Right renal pelvis (tissue), 4 donors: ENCODE measurements around the gene CIZ1. TPM values are rescaled to one million over a fixed set of nuclear protein-coding genes. Genes with fewer than 3 reads are reported as not detected.
"Not testable (repeated sequence)": the region's sequence is repeated elsewhere in the genome, so short reads cannot be mapped to it uniquely, and the experiment has no call there.

ENCODE experiments used
- DNase-seq, 4 donors: peaks; one replicate each; pipeline ENCODE4 v3.0.0-alpha.2; 2013; ENCODE audit warnings: low read depth in 4 of 4, low spot score in 3 of 4, missing footprints in 1 of 4
- polyA plus RNA-seq, 4 donors: library from polyadenylated mRNA; unstranded; fragments of 120-200 nt; gene quantifications; one replicate each; pipeline ENCODE4 v1.2.1, GENCODE V29; 2013; ENCODE audit not compliant: insufficient read length in 4 of 4

CIZ1 gene
- polyA plus RNA-seq, 4 donors, result 112 to 126 (median 114) TPM

DNA sequence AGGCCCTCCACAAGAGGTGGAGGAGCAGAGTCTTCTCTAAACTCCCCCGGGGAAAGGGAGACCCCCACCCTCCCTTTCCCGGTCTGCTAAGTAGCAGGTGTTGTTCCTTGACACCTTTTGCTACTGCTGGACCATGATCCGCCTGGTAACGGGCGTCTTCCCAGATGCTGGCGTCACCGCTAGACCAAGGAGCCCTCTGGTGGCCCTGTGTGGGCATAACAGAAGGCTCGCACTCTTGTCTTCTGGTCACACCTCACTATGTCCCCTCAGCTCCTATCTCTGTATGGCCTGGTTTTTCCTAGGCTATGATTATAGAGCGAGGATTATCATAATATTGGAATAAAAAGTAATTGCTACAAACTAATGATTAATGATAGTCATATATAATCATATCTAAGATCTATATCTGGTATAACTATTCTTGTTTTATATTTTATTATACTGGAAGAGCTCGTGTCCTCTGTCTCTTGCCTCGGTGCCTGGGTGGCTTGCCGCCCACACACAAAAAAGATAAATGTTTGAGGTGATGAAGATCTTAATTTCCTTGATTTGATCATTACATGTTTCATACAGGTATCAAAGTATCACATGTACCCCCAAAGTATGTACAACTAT lies 61.3 kb downstream of the CIZ1 start:
- not testable (repeated sequence) for DNase-seq

DNA sequence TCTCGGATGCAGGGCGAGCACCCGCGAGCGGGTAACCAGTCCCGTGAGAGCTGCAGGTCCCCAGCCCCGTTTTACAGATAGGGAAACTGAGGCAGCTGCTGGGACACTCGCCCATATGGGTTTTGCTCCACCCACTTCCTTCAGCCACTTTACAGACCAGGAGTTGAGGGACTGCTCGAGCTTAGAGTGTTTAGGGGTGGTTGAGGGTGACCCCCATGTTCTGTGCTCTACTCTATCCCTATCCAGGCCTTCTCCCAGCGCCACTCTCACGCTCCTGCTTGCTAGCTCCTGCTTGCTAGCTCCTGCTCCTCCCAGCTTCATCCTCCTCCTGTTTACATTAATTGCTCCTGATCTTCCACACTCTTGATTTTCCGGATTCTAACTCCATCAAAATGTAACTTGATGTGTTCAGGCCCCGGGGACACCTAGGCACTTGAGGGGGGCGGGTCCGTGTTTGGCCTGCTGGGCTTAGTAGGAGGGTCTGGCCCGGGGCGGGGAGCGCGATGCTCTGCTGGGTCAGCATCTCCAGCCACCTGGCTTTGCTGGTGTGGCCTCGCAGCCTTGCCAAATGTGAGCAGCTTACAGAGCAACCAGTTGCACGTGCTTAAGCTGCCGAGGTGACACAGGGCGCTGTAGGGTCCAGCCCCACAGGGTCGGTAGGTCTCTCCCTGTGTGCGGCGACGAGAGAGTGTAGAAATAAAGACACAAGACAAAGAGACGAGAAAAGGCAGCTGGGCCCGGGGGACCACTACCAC lies 62.4 kb downstream of the CIZ1 start:
- no peak for DNase-seq

DNA sequence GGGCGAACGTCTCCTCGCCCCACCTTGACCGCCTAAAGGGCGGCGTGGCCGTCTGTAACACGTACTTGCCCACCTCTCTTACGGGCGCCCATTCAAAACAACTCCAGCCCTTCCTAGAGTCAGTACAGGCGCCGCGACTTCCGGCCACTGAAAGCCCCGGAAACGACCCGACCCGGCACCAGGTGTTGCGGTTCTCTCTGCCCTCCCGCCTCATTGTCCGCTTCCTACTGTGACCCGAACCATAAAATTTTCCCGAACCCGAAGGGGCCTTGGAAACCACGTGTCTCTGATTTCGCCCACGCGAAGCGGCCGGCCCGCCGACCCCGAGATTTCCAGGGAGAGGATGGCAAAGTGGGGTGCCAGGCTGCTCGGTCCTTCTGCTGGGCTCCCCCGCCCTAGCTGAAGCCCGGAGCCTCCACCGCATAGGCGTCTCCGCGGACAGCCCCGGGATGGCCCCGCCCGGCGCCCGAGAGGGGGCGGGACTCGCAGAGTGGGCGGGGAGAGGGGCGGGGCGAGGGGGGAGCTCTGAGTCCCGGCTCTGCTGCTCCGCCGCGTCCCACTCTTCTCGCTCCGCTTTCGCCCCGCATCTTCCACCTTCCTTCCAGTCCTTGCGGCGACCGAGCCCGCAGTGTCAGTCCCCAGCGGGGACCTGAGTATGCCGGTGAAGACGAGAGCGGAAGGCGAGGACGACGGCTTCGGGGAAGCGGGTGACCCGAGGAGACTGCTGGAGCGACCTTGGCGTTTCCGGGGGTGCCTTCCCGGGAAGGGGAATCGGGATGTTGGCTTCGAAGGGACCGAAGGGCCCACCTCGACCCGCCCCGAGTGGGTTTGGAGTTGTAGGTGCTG lies 63.2 kb downstream of the CIZ1 start:
- DNase-seq, result peak; percentile 81 to 90 (median 88)

DNA sequence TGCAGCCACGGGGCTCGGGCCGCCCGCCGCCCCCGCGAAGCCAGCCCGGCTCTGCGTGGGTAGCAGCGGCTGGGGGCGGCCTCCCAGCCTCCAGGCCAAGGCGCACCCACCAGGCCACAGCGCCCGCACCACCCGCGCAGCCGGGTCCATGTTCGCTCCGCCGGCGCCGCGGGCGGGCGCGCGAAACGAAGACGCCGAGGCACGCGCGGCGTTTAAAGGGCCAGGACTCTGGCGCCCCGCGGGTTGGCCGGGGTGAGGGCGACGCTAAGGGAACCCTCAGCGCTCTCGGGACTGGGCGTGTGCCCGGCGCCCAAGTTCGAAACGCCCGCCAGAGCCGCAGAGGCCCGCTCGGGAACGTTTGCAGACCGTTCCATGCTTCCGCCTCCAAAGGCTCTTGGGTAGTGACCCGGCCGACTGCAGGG lies 63.8 kb downstream of the CIZ1 start, which contains the start of gene PTGES2:
Gene PTGES2 (minus strand): TSS at position 162 of the 422 bp plus-strand sequence. CDS start 12 bp downstream, at position 150.
- peak; percentile 74 to 86 (median 80) for DNase-seq

DNA sequence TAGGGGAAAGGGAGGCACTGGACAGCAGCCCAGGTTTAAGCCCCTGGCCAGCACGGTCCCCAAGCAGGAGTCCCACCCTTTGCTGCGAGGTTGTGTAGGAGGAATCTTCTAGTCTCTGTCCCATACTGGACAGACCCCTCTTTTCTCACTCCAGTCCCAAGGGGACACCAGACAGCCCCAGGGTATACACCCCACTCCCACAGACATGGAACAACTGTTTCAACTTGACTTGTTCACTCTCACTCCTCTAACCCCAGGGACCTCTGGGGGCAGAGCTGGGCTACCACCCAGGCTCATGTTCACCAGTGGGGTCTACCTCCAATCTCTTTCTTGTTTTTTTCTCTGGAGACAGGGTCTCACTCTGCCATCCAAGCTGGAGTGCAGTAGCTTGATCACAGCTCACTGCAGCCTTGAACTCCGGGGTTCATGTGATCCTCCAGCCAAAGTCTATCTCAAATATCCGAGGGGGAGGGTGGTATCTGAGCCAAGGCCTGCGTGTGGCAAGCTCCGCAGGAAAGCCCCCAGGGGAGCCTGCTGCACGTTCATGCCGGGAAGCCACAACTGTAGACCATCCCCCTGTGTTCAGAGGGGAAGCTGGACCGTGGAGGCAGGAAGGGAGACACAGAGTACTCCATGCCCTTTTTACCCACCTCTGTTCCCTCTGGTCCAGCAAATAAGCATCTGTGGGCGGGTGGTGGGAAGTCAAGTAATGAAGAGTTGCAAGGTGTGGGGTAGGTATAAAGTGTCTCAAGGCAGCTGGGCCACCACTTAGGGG lies 65.6 kb downstream of the CIZ1 start:
- no peak for DNase-seq

DNA sequence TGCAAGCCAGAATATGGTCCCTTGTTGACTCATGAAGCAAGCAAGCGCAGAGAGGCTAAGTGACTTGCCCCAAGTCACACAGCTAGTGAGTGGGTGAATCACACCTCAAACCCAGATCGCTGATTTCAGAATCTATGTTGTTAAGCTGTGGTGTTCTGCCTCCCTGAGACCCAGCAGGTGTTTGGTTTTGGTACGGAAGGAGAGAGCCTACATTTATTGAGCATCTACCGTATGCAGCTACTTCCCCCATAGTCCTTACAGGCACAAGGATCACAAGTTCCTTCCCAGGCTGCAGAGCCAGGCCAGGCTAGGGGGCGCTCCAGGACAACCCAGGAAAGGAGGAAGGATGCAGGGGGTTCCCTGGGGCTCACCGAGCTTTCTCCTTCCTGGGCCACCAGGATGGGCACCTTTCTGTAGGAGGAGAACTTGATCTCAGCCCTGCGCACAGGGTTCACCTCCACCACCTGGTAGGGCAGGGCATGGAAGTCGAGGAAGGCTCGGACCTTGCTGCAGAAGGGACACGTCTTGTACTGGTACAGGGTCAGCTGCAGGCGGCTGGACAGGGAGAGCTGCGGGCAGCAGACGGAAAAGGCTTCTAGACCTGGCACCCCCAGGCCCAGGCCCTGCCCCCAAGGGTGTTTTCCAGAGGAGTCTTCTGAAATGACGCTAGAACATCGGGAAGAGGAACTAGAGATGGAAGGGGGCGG lies 66.3 kb downstream of the CIZ1 start:
- DNase-seq, result no peak

DNA sequence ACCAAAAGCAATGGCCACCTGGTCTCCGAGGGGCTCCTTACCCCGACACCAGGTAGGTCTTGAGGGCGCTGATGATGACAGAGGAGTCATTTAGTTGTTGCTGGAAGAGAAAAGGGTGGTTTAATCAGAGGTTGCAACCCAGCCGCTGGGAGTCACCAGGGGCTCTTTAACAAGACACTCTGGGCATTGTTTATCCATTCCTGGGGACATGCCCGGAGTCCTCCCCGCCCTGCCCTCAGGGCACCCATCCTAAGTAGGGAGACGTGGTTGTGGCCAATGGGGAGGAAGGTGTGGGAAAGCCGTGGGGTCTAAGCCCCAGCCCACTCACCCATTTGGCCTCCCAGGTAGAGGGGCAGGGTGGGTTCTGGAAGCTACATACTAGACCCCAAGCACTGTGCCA lies 66.9 kb downstream of the CIZ1 start:
- DNase-seq, result no peak

DNA sequence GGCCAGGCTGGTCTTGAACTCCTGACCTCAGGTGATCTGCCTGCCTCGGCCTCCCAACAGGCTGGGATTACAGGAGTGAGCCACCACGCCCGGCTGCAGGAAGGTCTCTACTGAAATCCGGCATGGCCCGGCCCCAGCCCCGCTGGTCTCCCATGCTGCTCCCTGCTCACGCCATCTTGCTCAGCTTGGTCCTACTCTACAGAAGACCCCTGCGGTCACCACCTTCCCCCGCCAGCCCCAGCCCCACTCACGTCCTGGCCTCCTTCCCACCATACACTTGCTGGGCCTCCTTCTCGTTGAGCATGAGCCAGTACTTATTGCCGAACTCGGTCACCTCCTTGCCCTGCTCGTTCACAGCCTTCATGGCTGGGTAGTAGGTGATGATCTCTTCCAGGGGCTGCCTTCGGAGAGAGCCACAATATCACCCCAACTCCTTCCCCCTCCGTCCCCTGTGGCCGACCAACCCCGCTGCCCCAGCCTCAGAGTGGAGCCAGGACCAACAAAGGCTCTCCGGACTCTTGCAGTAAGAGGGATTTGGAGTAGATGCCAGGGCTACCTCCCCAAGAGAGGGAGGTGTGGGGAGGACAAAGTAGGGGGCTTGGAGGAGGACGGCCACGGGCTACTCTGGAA lies 67.8 kb downstream of the CIZ1 start:
- no peak for DNase-seq

DNA sequence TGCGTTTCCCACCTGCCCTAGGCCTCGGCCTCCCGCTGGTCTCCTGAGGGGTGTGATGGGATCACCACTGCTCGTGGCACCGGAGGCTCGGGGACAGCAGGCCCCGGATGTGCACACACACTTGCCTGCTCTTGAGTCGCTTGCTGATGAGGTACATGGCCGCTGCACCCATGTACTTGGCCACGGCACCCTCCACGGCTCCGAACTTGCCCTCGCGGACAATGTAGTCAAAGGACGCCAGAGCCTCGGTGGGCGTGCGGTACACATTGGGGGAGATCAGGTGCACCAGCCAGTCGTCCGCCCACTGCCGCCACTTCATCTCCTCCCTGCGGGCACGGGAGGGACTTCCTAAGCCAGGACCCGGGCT lies 68.6 kb downstream of the CIZ1 start:
- DNase-seq, result no peak

DNA sequence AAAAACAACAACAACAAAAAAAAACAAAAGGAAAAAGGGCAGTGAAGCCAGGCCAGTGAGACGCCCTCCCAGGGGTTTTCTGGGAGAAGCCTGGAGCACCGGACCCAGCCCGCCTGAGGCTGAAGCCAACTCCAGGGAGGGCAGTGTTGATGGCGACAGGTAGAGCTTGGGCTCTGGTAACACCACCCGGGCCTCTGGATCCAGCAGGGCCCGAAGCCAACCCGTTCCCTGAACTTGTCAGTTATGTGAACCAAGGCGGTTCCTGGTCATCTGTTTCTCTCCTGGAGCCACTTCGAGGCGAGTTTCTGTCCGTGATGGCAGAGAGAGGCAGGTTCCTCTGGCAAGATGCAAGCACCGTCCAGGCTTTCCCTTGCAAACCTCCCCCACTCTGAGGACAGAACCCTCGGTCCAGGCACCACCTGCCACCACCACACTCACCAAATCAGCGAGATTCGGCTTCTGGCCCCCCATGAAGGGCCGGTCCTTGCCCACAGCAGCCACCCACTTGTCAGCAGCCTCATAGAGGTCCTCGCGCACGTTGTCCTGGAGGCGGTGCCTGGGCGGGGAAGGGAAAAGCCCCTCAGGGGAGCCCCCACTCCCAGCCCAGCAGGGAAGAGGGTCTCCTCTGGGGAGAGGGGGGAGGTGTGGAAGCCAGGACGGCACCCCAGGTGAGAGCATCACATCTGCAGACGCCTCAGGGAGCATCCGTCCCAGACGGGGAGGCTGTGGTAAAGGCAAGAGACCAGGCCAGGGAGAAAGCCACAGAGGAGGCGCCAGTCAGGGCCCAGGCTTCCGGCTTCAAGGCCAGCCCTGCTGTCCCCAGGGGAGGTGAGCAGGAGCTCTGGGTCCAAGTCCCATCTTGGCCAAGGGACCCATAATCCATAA lies 69.2 kb downstream of the CIZ1 start:
- DNase-seq, result no peak

DNA sequence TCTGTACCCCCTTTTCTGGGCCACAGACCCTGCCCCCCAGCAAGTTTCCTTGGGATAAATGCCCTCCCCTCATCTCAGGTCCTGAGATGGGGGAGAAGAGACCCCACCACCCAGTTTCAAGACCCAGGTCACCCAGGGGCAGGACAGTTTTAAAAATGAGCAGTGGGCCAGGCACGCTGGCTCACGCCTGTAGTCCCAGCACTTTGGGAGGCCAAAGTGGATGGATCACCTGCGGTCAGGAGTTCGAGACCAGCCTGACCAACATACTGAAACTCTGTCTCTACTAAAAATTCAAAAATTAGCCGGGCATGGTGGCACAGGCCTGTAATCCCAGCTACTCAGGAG lies 69.9 kb downstream of the CIZ1 start:
- no peak for DNase-seq

DNA sequence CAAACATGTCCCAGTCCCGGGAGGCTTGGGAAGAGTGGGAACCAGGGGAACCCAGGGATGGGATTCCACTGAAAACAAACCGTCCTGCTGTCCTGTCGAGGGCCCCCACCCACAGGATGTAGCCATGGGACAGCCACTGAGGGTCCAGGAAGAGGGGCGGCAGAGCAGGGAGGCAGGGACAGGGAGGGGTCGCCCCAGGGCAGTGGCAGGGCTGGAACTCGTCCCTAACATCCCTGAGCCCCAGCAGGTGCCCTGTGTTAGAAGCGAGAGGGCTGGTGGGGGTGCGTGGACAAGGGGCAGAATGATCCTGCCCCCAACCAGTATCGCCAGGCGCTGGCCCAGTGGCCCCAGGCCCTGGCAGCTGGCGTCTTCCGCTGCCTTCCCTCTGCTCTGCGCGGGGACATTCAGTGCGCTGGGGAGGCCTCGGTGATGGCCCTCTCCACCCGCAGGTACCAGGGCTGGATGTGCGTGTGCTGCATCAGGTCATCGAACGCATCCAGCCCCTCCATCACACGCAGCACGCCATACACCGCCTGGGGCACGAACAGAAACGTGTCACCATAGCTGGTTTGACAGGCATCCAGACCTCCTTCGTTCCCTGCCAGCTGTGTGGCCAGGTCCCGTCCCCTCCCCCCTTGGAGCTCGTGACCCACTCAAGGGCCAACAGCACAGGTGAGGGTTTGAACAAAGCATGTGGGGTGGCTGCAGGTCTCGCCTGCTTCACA lies 70.5 kb downstream of the CIZ1 start:
- DNase-seq, result no peak

DNA sequence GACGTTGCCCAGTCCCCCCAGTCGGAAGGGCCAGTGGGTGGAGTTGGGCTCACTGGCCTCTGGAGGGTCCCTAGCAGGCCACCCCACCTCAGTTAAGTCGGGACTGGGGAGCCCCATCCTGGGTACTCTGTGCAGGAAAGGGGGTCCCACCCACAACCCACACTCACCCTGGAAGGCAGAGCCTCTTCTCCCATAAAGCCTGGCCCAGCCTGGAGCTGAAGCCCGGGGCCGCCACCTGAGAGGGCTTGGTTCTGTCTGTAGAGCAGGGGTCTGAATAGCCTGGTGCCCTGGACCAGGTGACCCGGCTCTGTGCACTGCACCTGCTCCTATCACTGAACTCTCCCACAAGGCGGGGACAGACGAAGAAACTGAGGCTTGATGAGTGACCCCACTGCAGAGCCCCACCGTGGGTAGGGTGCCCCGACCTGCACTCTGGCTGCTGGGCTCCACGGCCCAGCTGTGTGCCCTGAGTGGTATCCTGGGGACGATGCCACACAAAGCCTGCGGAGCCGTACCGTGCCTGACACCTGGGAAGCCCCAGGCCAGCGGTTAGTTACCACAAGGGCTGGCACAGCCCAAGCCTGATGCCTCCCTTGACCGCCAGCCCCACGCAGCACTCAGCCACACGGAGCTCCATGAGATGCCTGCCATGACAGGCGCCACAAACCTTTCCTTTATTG lies 71.2 kb downstream of the CIZ1 start:
- no peak for DNase-seq

DNA sequence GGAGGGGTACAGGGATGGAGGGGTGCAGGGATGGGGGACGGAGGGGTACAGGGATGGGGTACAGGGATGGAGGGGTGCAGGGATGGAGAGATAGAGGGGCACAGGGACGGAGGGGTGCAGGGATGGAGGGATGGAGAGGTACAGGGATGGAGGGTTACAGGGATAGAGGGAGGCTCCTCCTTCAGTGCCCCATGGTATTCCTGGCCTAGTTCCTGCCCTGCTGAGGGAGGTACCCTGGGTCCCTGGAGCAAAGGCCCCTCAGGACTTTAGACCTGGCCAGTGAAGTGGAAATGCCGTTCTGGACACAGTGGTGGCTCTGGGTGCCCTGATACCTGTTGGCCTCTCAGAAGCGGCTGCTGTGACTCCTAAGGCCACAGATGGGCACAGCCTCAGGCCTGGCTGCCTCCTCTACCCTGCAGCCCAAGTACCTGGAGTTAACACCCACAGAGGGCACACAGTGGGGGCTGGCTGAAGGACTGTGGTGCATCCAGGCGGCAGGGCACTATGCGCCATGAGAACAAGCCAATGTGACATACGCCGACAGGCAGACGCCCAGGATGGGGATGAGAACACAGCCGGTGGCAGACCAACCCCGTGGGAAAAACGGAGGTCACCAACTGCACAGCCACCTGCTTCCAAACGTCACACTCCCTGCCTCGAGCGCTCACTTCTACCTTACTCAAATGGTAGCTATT lies 72.3 kb downstream of the CIZ1 start:
- DNase-seq, result no peak

DNA sequence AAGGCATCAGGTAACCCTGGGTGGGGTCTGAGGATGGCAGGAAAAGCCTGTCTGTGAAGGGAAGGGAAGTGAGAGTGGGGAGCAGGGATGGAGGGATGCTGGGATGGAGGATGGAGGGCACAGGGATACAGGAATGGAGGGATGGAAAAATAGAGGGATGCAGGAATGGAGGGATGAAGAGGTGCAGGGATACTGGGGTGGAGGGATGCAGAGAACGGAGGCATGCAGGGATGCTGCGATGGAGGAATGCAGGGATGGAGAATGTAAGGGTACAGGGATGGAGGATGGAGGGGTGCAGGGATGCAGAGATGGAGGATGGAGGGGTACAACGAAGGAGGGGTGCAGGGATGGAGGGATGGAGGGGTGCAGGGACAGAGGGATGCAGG lies 72.9 kb downstream of the CIZ1 start:
- no peak for DNase-seq

DNA sequence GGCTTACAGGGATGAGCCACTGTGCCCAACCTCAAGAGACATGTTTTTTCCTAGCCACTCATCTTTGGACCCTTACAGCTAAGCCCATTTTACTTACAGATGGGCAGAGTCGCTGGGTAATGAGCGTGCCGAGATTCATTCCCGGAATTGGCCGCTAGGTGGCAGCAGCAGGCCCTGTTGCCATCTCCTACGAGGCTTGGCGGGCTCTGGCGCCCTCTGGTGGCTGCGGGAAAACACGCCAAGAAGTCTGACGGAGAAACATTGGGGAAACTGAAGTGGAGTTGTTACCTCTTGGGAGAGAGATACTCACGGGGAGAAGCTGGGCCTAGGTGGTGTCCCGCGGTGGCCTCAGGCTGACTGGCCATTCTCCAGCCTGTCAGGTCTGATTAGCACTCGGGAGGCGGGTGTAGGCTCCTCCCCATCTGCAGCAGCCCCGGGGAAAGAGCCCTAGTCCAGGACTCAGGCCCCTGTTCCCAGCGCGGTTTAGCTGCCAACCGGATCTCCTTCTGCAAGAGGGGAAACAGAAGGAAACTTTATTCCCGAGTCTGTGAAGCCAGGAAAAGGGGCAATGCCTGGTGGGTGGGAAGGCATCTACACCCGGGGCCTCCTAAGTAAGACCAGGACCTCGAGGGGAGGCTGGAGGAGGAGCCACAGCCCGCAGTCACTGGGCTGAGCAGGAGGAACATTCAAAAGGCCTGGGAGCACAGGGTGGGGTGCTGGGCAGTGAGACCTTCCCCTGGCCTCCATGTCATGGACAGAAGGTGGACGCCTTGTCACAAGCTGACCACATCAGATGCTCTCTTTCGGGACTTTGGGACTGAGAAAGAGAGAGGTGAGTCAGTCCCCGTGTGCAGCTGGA lies 73.5 kb downstream of the CIZ1 start:
- DNase-seq, result peak; percentile 78 to 89 (median 80)
